ENCODE measurements around the gene SNED1. TPM values are rescaled to one million over a fixed set of nuclear protein-coding genes. Genes with fewer than 3 reads are reported as not detected.
A peak's percentile ranks its signal among the peaks of the same experiment; 100 is the strongest.

SNED1 gene
- total RNA-seq, 2 donors from 2014 or later: 3.0 to 4.8 TPM

GRCh38 chr2:241009601-241010530, 11.4 kb downstream of the SNED1 start:
- peaks cover 4% of the 10 kb centered on the region for H3K4me1 Mint-ChIP-seq
- peak; percentile 76 for ATAC-seq (replicated peaks)
- peaks cover 10% of the 10 kb centered on the region for H3K9me3 Mint-ChIP-seq
- H3K4me3 Mint-ChIP-seq: peak overlapping the region; percentile 48
- no peaks in the 10 kb centered on the region for H3K36me3 Mint-ChIP-seq (ENCODE audit: low read depth)
- peaks cover 12% of the 10 kb centered on the region for H3K27me3 Mint-ChIP-seq
- no peak overlapping the region for H3K27ac Mint-ChIP-seq

- Mint-ChIP-seq H3K36me3 (ENCODE audit: low read depth) (no peaks in the 10 kb centered on the region), H3K9me3 (peaks cover 6% of the 10 kb centered on the region), H3K27ac (no peak overlapping the region), H3K4me3 (peak overlapping the region; percentile 48), H3K27me3 (peaks cover 9% of the 10 kb centered on the region), H3K4me1 (peaks cover 4% of the 10 kb centered on the region)
- ATAC-seq (replicated peaks): no peak
These were observed 12.3 kb downstream of the SNED1 start for GRCh38 chr2:241010531-241011295.

GRCh38 chr2:241011296-241011600, 12.8 kb downstream of the SNED1 start:
- ATAC-seq (replicated peaks): no peak
- H3K9me3 Mint-ChIP-seq: peaks cover under 1% of the 10 kb centered on the region
- H3K27ac Mint-ChIP-seq: no peak overlapping the region
- no peaks in the 10 kb centered on the region for H3K36me3 Mint-ChIP-seq (ENCODE audit: low read depth)
- H3K4me1 Mint-ChIP-seq: peaks cover 4% of the 10 kb centered on the region
- peaks cover 8% of the 10 kb centered on the region for H3K27me3 Mint-ChIP-seq
- no peak overlapping the region for H3K4me3 Mint-ChIP-seq

GRCh38 chr2:241011751-241012510, 13.5 kb downstream of the SNED1 start:
- Mint-ChIP-seq H3K27me3 (peaks cover 5% of the 10 kb centered on the region), H3K4me3 (no peak overlapping the region), H3K4me1 (peaks cover 4% of the 10 kb centered on the region), H3K27ac (no peak overlapping the region), H3K36me3 (ENCODE audit: low read depth) (no peaks in the 10 kb centered on the region), H3K9me3 (no peaks in the 10 kb centered on the region)
- no peak for ATAC-seq (replicated peaks)

GRCh38 chr2:241014224-241014623, 15.8 kb downstream of the SNED1 start:
- ATAC-seq (replicated peaks): no peak
- Mint-ChIP-seq H3K4me3 (no peak overlapping the region), H3K4me1 (no peaks in the 10 kb centered on the region), H3K9me3 (no peaks in the 10 kb centered on the region), H3K27me3 (peaks cover 4% of the 10 kb centered on the region), H3K36me3 (ENCODE audit: low read depth) (no peaks in the 10 kb centered on the region), H3K27ac (no peak overlapping the region)

GRCh38 chr2:241014764-241015163, 16.3 kb downstream of the SNED1 start:
- no peaks in the 10 kb centered on the region for H3K4me1 Mint-ChIP-seq
- no peak overlapping the region for H3K27ac Mint-ChIP-seq
- H3K4me3 Mint-ChIP-seq: no peak overlapping the region
- H3K27me3 Mint-ChIP-seq: peaks cover 4% of the 10 kb centered on the region
- no peak for ATAC-seq (replicated peaks)
- H3K36me3 Mint-ChIP-seq (ENCODE audit: low read depth): no peaks in the 10 kb centered on the region
- H3K9me3 Mint-ChIP-seq: no peaks in the 10 kb centered on the region

- no peak overlapping the region for H3K4me3 Mint-ChIP-seq
- no peaks in the 10 kb centered on the region for H3K36me3 Mint-ChIP-seq (ENCODE audit: low read depth)
- H3K4me1 Mint-ChIP-seq: no peaks in the 10 kb centered on the region
- no peak overlapping the region for H3K27ac Mint-ChIP-seq
- H3K27me3 Mint-ChIP-seq: peaks cover 4% of the 10 kb centered on the region
- H3K9me3 Mint-ChIP-seq: no peaks in the 10 kb centered on the region
- no peak for ATAC-seq (replicated peaks)
These were observed 17.0 kb downstream of the SNED1 start for GRCh38 chr2:241015439-241015838.

- Mint-ChIP-seq H3K4me3 (no peak overlapping the region), H3K9me3 (no peaks in the 10 kb centered on the region)
These were observed 19.0 kb downstream of the SNED1 start for GRCh38 chr2:241017228-241017940.

GRCh38 chr2:241018051-241018891, 19.9 kb downstream of the SNED1 start:
- Mint-ChIP-seq H3K4me3 (no peak overlapping the region), H3K27me3 (no peaks in the 10 kb centered on the region), H3K9me3 (no peaks in the 10 kb centered on the region), H3K27ac (no peak overlapping the region), H3K4me1 (no peaks in the 10 kb centered on the region), H3K36me3 (ENCODE audit: low read depth) (no peaks in the 10 kb centered on the region)
- no peak for ATAC-seq (replicated peaks)

More at GRCh38 chr2:241017228-241017940, 19.0 kb downstream of the SNED1 start:
- Mint-ChIP-seq H3K36me3 (ENCODE audit: low read depth) (no peaks in the 10 kb centered on the region), H3K4me1 (no peaks in the 10 kb centered on the region), H3K27ac (no peak overlapping the region), H3K27me3 (peaks cover 1% of the 10 kb centered on the region)
- ATAC-seq (replicated peaks): no peak

- no peak overlapping the region for H3K4me3 Mint-ChIP-seq
- no peak for ATAC-seq (replicated peaks)
- no peaks in the 10 kb centered on the region for H3K27me3 Mint-ChIP-seq
- no peak overlapping the region for H3K27ac Mint-ChIP-seq
- H3K4me1 Mint-ChIP-seq: no peaks in the 10 kb centered on the region
- H3K9me3 Mint-ChIP-seq: no peaks in the 10 kb centered on the region
- H3K36me3 Mint-ChIP-seq (ENCODE audit: low read depth): no peaks in the 10 kb centered on the region
These were observed 21.2 kb downstream of the SNED1 start for GRCh38 chr2:241019441-241020139.

GRCh38 chr2:241020201-241020600, 21.8 kb downstream of the SNED1 start:
- Mint-ChIP-seq H3K27ac (no peak overlapping the region), H3K27me3 (no peaks in the 10 kb centered on the region), H3K4me1 (no peaks in the 10 kb centered on the region), H3K36me3 (ENCODE audit: low read depth) (no peaks in the 10 kb centered on the region), H3K4me3 (no peak overlapping the region), H3K9me3 (peaks cover 2% of the 10 kb centered on the region)
- no peak for ATAC-seq (replicated peaks)

- no peak overlapping the region for H3K27ac Mint-ChIP-seq
- no peaks in the 10 kb centered on the region for H3K36me3 Mint-ChIP-seq (ENCODE audit: low read depth)
- H3K9me3 Mint-ChIP-seq: peaks cover 7% of the 10 kb centered on the region
- ATAC-seq (replicated peaks): no peak
- no peak overlapping the region for H3K4me3 Mint-ChIP-seq
- no peaks in the 10 kb centered on the region for H3K27me3 Mint-ChIP-seq
- no peaks in the 10 kb centered on the region for H3K4me1 Mint-ChIP-seq
These were observed 22.3 kb downstream of the SNED1 start for GRCh38 chr2:241020629-241021190.

- Mint-ChIP-seq H3K4me3 (no peak overlapping the region), H3K36me3 (ENCODE audit: low read depth) (no peaks in the 10 kb centered on the region), H3K27ac (no peak overlapping the region), H3K9me3 (peaks cover 17% of the 10 kb centered on the region), H3K4me1 (no peaks in the 10 kb centered on the region), H3K27me3 (no peaks in the 10 kb centered on the region)
- no peak for ATAC-seq (replicated peaks)
These were observed 27.2 kb downstream of the SNED1 start for GRCh38 chr2:241025639-241026038.
